Skeletal muscle satellite cell (primary cell): ENCODE results near the gene HDAC10. TPM values are rescaled to one million over a fixed set of nuclear protein-coding genes. Genes with fewer than 3 reads are reported as not detected.

Experiments
- H3K27me3 ChIP-seq: 2 replicates; pipeline ENCODE4 v1.7.0; 2013; ENCODE audit warnings: low read length; ENCODE audit not compliant: control insufficient read depth, insufficient read depth
- H3K36me3 ChIP-seq: 2 replicates; pipeline ENCODE4 v1.7.0; 2013; ENCODE audit warnings: mild to moderate bottlenecking, control low read depth, low read length; ENCODE audit not compliant: insufficient read depth
- H3K4me1 ChIP-seq: 2 replicates; pipeline ENCODE4 v1.7.0; 2013; ENCODE audit warnings: low read length; ENCODE audit not compliant: control insufficient read depth, insufficient read depth
- H3K4me2 ChIP-seq: 2 replicates; pipeline ENCODE4 v1.7.0; 2013; ENCODE audit warnings: mild to moderate bottlenecking, low read length
- H3K4me3 ChIP-seq: 2 replicates; pipeline ENCODE4 v1.7.0; 2013; ENCODE audit warnings: low read length
- H3K9ac ChIP-seq: 2 replicates; pipeline ENCODE4 v1.7.0; 2013; ENCODE audit warnings: mild to moderate bottlenecking, low read depth, low read length, moderate library complexity
- H3K9me3 ChIP-seq: replicated peaks from 2 replicates; pipeline ENCODE4 v1.7.0; 2013; ENCODE audit warnings: mild to moderate bottlenecking, control low read depth, low read length
- total RNA-seq: library from RNA; depleted of rRNA; stranded (reverse); fragments of >200 nt; gene quantifications from 2 replicates; pipeline ENCODE4 v1.2.3, GENCODE V29; 2012; rRNA removed

The HDAC10 gene, protein sequence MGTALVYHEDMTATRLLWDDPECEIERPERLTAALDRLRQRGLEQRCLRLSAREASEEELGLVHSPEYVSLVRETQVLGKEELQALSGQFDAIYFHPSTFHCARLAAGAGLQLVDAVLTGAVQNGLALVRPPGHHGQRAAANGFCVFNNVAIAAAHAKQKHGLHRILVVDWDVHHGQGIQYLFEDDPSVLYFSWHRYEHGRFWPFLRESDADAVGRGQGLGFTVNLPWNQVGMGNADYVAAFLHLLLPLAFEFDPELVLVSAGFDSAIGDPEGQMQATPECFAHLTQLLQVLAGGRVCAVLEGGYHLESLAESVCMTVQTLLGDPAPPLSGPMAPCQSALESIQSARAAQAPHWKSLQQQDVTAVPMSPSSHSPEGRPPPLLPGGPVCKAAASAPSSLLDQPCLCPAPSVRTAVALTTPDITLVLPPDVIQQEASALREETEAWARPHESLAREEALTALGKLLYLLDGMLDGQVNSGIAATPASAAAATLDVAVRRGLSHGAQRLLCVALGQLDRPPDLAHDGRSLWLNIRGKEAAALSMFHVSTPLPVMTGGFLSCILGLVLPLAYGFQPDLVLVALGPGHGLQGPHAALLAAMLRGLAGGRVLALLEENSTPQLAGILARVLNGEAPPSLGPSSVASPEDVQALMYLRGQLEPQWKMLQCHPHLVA
- 15.3 and 19.8 TPM in 2 replicates for total RNA-seq

DNA sequence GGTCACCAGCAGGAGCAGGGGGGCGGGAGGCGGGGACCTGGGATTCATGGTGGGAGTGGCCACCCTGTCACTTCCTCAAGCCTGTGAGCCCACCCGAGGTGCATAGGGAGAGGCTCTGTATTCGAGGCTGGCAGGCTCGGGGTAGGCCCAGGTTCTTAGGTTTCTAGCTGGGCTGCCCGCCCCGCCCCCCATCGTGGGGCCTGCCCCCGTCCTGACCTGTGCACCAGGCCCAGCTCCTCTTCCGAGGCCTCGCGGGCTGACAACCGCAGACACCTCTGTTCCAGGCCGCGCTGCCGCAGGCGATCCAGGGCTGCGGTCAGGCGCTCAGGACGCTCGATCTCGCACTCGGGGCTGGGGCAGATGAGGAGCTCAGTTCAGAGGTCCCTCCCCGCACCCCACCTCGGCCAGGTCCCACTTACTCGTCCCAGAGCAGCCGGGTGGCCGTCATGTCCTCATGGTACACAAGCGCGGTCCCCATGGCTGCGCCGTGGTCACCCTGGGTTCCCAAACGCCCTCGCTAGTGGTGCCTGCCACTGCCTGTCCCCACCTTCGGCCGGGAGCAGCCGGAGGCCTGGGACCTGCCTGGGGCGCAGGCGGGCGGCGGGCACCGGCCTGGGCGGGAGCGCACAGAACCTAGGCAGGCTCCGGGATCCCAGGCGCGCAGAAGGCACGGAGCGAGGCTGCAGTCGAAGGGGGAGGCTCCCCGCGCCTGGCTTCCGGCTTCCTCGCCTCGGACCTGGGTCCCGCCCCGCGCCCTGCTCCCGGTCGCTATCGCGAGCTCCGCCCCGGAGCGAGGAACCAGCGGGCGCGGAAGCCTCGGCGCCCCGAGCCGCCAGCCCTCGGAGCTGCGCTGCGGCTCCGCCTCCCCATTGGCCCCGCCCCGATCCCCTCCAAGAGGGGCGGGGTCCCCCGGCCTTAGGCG lies at the start of gene HDAC10:
TSS of gene HDAC10 (minus strand) at position 711 of the 922 bp plus-strand sequence. CDS start at position 478, 233 bp downstream.
- H3K36me3 ChIP-seq = peaks cover 28% of the 10 kb centered on the region

DNA sequence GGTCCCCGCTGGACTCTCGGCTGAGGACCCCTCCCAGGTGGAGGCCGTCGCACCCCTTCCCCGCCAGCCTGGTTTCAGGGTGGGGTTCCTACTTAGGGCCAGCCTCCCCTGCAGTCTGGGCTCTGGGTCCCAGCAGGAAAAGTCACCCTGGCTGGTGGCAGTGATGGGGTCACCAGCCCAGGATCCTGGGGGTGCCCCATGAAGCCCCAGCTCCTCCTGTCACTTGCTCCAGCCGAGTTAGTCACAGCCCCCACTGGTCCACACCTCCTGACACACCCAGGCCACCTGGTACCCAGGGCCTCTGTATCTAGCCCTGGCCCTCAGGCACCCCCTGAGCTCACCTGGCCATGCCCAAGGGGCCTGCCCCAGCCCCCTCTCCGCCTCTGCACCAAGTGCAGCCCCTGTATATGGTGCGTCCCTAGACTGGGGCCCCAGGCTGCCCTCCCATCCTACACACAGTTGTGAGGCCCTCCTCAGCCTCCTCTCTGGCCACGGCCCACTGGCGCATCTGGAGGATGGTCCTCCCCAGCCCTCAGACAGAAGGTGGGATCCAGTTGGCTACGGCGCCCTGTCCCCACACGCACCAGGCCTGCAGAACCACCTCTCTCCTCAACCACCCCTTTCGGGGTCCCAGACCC lies 49.7 kb upstream of the HDAC10 start:
- Histone ChIP-seq H3K4me1 (peaks cover 80% of the 10 kb centered on the region), H3K27me3 (no peaks in the 10 kb centered on the region), H3K36me3 (peaks cover 14% of the 10 kb centered on the region), H3K9ac (peak overlapping the region; percentile 23), H3K9me3 (no peaks in the 10 kb centered on the region), H3K4me3 (no peak overlapping the region), H3K4me2 (peak overlapping the region; percentile 97)

More for the DNA sequence above, at the start of gene HDAC10:
- Histone ChIP-seq H3K27me3 (no peaks in the 10 kb centered on the region), H3K9me3 (no peaks in the 10 kb centered on the region), H3K4me1 (peaks cover 27% of the 10 kb centered on the region), H3K9ac (peak within 1 kb of the TSS; percentile 95), H3K4me2 (peak within 1 kb of the TSS; percentile 100), H3K4me3 (peak within 1 kb of the TSS; percentile 93)

DNA sequence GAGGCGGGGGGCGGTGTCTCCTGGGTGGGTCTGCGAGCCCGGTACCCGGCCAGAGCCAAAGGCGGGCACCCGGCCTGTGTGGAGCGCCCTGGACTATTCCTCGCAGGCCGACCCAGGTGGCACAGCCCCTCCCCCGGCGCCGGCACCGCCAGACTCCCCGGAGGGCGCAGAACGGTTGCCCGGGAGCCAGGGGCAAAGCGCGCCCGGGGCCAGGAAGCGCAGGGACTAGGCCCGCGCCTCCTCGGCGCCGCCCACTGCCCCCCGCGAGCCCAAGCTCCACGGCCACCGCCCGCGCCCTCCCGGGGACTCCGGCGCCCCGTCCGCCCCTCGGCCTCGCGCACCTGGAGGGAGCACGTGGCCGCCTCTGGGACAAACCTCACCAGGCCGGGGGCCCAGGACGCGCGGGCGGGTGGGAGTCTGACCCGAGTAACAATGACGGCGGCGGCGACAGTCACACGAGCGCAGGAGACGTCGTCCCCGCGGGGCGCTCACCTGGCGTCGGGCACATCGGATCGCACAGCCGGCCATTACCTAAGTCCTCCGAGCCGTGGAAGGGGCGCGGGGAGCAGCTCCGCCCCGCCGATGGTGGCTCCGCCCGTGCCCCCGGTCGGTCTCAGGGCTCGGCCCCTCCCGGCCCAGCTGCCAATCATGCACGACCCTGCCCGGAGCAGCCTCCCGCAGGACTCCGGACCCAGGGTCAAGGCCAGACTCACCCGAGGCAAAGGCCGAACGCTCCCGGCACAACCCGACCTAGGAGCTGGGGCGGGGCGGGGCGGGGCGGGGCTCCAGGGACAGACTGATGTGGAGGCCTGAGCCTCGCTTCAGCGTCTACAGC lies 48.9 kb upstream of the HDAC10 start:
- peaks cover 19% of the 10 kb centered on the region for H3K36me3 ChIP-seq
- peaks cover 73% of the 10 kb centered on the region for H3K4me1 ChIP-seq
- H3K4me2 ChIP-seq = peak overlapping the region; percentile 97
- H3K4me3 ChIP-seq = no peak overlapping the region
- no peaks in the 10 kb centered on the region for H3K27me3 ChIP-seq
- H3K9me3 ChIP-seq = no peaks in the 10 kb centered on the region
- no peak overlapping the region for H3K9ac ChIP-seq

DNA sequence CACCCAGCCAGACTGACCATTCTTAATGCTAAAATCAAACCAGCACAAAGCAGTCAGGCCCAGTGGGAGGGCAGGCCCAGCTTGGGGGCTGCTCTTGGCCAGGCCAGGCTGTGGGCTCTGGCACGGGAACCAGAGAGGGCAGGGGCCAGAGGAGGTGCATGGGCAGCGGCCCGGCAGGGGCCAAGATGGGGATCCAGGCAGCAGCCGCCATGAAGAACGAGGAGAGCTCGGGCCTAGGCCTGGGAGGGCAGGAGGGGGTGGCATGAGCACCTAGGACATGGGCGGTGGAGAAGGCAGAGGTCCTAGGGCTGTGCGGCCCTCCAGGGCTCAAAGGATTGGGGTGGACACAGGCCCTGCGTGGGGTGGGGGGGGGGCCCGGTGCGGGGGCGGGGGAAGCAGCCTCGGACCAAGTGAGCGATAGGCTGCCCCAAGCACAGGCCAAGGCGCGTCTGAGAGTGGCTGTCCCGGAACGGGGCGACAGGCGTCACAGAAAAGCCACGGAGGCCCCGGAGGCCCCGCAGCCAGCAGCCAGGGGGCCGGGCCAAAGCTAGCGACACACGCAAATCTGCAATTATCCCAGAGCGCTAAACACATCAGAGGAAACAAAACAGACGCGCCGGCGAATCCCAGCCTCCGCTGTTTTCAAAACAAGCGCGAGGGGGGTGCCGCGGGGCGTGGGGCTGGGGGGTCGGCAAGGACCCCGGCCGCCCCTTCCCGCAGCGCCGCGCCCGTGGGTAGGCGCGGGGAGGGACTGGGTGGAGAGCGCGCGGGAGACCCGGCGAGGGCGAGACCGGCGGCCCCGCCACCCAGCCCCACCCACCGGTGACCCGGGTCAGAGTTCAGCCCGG lies 48.1 kb upstream of the HDAC10 start:
- Histone ChIP-seq H3K4me2 (peak overlapping the region; percentile 97), H3K4me3 (no peak overlapping the region), H3K4me1 (peaks cover 72% of the 10 kb centered on the region), H3K9ac (no peak overlapping the region), H3K9me3 (no peaks in the 10 kb centered on the region), H3K27me3 (no peaks in the 10 kb centered on the region), H3K36me3 (peaks cover 25% of the 10 kb centered on the region)

DNA sequence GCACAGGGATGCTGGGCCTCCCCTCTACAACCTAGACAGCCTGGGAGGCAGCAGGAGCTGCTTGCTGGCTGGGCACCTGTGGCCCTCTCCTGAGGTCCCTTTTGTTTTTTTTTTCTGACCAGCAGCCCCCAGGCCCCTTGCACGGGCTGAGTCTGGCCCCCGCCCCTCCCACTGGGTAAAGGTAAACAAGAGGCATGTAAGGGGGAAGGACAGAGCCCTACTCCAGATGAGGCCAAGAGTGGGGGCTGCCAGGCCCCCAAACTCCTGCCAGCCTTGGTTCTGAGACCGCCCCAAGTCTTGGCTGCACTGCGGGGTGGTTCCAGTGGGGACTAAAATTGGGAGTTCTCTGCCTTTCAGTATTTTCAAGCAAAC lies 47.2 kb upstream of the HDAC10 start:
- H3K4me1 ChIP-seq = peaks cover 72% of the 10 kb centered on the region
- H3K4me3 ChIP-seq = no peak overlapping the region
- no peak overlapping the region for H3K4me2 ChIP-seq
- H3K27me3 ChIP-seq = no peaks in the 10 kb centered on the region
- no peak overlapping the region for H3K9ac ChIP-seq
- H3K9me3 ChIP-seq = no peaks in the 10 kb centered on the region
- peaks cover 25% of the 10 kb centered on the region for H3K36me3 ChIP-seq

DNA sequence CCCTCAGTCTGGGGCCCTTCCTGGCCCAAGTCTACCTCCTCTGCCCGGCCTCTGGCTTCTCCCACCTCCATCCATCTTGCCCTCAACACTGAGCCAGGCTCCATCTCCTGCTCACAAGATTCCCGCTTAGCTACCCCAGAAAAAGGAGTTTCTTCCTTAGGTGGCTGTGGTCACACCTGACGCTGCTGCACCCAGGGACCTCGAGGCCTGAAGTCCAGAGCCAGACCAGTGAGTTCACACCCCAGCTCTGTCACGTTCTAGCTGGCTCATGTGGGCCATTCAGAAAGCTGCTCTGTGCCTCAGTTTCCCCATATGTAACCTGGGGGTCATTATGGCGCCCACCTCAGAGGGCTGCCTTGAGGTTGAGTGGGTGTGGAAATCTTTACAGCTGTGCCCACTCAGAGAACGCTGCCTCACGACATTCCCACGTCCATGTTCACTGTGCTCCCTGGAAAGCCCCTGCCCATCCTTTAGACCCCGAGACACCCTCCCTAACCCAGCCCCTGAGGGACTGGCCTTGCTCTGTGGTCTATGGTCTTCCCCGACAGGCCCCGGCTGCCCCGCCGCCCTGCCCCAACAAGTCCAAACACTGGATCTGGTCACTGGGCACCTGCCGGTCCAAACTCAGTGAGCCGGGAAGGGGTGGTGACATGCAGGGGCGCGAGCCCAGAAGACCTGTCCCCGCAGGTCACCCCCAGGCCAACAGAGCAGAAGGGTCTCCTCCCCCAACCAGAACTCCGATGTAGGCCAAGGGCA lies 46.6 kb upstream of the HDAC10 start:
- Histone ChIP-seq H3K4me2 (peak overlapping the region; percentile 34), H3K9ac (no peak overlapping the region), H3K4me3 (no peak overlapping the region), H3K27me3 (no peaks in the 10 kb centered on the region), H3K9me3 (no peaks in the 10 kb centered on the region), H3K36me3 (peaks cover 25% of the 10 kb centered on the region), H3K4me1 (peaks cover 72% of the 10 kb centered on the region)

DNA sequence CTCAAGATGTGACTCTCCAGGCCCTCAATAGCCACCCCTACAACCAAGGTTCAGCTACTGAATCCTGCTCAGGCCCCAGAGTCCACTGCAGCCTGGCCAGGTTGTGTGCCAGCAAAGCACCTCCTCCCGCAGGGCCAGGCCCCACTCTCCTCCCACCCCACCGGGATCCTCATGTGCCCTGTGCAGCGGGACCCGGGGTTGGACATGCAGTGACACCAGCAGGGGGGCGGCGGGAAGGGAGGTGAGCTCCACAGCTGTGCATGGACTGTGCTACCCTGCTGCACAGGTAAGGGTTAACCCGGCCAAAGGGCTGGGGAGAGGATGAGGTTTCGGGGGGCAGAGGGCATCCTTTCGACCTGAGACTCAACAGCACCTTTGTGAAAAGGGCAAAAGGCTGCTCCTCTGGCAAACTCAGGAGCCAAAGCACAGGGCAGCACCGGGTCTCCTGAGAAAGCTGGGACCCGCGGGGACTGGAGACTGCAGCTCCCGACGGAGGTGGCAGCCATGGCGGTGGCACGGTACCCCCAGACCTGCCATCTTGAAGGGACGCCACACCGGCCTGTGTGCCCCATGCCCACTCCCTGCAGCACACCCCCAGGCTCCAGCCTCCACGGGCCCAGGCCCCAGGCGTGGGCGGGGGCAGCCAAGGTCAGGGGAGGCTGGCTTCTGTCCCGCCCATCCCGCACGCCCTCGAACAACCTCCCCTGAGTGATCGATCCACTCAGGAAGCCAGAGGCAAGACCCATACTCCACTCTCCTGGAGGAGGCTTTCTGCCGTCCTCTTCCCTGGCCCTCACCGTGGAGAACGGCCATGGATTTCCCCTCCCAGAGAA lies 45.8 kb upstream of the HDAC10 start:
- H3K4me2 ChIP-seq = peak overlapping the region; percentile 34
- peaks cover 25% of the 10 kb centered on the region for H3K36me3 ChIP-seq
- no peaks in the 10 kb centered on the region for H3K9me3 ChIP-seq
- peaks cover 71% of the 10 kb centered on the region for H3K4me1 ChIP-seq
- H3K4me3 ChIP-seq = no peak overlapping the region
- no peaks in the 10 kb centered on the region for H3K27me3 ChIP-seq
- no peak overlapping the region for H3K9ac ChIP-seq

DNA sequence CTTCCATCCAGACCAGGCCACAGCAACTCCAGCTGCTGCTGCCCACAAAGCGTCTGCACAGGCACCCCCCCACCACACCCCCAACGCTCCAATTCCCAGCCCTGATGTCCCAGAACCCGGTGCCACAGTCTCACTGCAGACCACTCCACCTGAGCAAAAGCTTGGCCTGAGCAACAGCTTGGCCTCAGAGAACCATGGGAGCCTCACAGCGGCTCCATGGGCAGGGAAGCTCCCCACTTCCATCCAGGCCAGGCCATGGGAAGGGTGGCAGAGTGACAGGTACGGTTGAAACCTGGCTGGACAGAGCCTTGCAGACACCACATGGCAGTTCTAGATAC lies 43.2 kb upstream of the HDAC10 start:
- Histone ChIP-seq H3K9ac (peak overlapping the region; percentile 78), H3K36me3 (peaks cover 39% of the 10 kb centered on the region), H3K4me3 (peak overlapping the region; percentile 46), H3K4me2 (peak overlapping the region; percentile 82), H3K9me3 (no peaks in the 10 kb centered on the region), H3K27me3 (no peaks in the 10 kb centered on the region), H3K4me1 (peaks cover 52% of the 10 kb centered on the region)
